HEK293 (cell line): ENCODE data around the gene ZNF273.
"Not testable (repeated sequence)": the region's sequence is repeated elsewhere in the genome, so short reads cannot be mapped to it uniquely, and the experiment has no call there.

Experiments used
- CTCF ChIA-PET: fragments of 350-600 bp; formaldehyde crosslinking; extraction: SDS; loops from one replicate; lab custom pipeline; 2021; ENCODE audit warnings: antibody characterized with exemption; lab: Yijun Ruan, JAX
- POLR2A ChIA-PET: fragments of 300-600 bp; formaldehyde crosslinking; extraction: SDS; loops from one replicate; lab custom pipeline; 2020; ENCODE audit warnings: antibody characterized with exemption, inconsistent platforms; lab: Yijun Ruan, JAX
- H3K27ac ChIP-seq: fragments of 200-500 bp; sonication (Bioruptor generic); 2 replicates; pipeline ENCODE4 v1.5.1; 2014; ENCODE audit warnings: low read depth, low read length, control low read depth, inconsistent platforms; ENCODE audit errors: extremely low read depth
- H3K36me3 ChIP-seq, 2 experiments: fragments of 200-500 bp in 1 of 2; sonication (Bioruptor generic) in 1 of 2; 1 replicate in 1 of 2; 2 replicates in 1 of 2; pipeline ENCODE4 v1.5.1; 2014 to 2017; ENCODE audit warnings: inconsistent platforms in 2 of 2, low read length in 2 of 2; ENCODE audit not compliant: control insufficient read depth in 2 of 2, insufficient read depth in 1 of 2
- H3K4me1 ChIP-seq: fragments of 200-500 bp; sonication (Bioruptor generic); 2 replicates; pipeline ENCODE4 v1.5.1; 2014; ENCODE audit warnings: mild to moderate bottlenecking, low read length, inconsistent platforms; ENCODE audit not compliant: control insufficient read depth, insufficient read depth
- H3K4me3 ChIP-seq: 2 replicates; pipeline ENCODE4 v1.5.1; 2011; ENCODE audit warnings: low read depth, mild to moderate bottlenecking, control low read depth, low read length, moderate library complexity
- H3K9me3 ChIP-seq: fragments of 200-500 bp; sonication (Bioruptor generic); 2 replicates; pipeline ENCODE4 v1.5.1; 2014; ENCODE audit warnings: low read depth, low read length, inconsistent platforms; ENCODE audit not compliant: control insufficient read depth, insufficient read depth
- ELK4 ChIP-seq: IDR thresholded peaks from 2 replicates; pipeline ENCODE4 v1.6.1; 2011; ENCODE audit warnings: mild to moderate bottlenecking, low read depth, low read length, borderline replicate concordance
- FEZF1 ChIP-seq: fragments of 450-650 bp; formaldehyde crosslinking; IDR thresholded peaks from 2 replicates; pipeline ENCODE4 v1.5.1; 2016; ENCODE audit warnings: missing biosample characterization, missing genetic modification characterization
- GLI2 ChIP-seq: fragments of 450-650 bp; formaldehyde crosslinking; IDR thresholded peaks from 2 replicates; pipeline ENCODE4; 2017; ENCODE audit warnings: missing biosample characterization, missing genetic modification characterization, low read depth, borderline replicate concordance
- GLIS2 ChIP-seq: fragments of 450-650 bp; formaldehyde crosslinking; IDR thresholded peaks from 2 replicates; pipeline ENCODE4 v1.5.1; 2016; ENCODE audit warnings: missing biosample characterization, missing genetic modification characterization
- KLF17 ChIP-seq: fragments of 450-650 bp; formaldehyde crosslinking; IDR thresholded peaks from 2 replicates; pipeline ENCODE4 v1.5.1; 2016; ENCODE audit warnings: missing biosample characterization, missing genetic modification characterization
- KLF7 ChIP-seq: fragments of 450-650 bp; formaldehyde crosslinking; IDR thresholded peaks from 2 replicates; pipeline ENCODE4 v1.5.1; 2016; ENCODE audit warnings: missing biosample characterization, missing genetic modification characterization, borderline replicate concordance
- PBX3 ChIP-seq: sonication (generic); formaldehyde crosslinking; IDR thresholded peaks from 2 replicates; pipeline ENCODE4 v1.8.1; 2022; ENCODE audit warnings: mild to moderate bottlenecking, moderate library complexity, missing genetic modification reagents
- PRDM6 ChIP-seq: fragments of 450-650 bp; formaldehyde crosslinking; IDR thresholded peaks from 2 replicates; pipeline ENCODE4 v1.5.1; 2017; ENCODE audit warnings: missing biosample characterization, missing genetic modification characterization
- ZNF114 ChIP-seq: fragments of 450-650 bp; formaldehyde crosslinking; IDR thresholded peaks from 2 replicates; pipeline ENCODE4 v1.5.0; 2017; ENCODE audit warnings: missing biosample characterization, missing genetic modification characterization
- ZNF146 ChIP-seq: fragments of 450-650 bp; formaldehyde crosslinking; IDR thresholded peaks from 2 replicates; pipeline ENCODE4 v1.5.1; 2016; ENCODE audit warnings: missing biosample characterization, missing genetic modification characterization
- ZNF223 ChIP-seq: fragments of 450-650 bp; formaldehyde crosslinking; IDR thresholded peaks from 2 replicates; pipeline ENCODE4 v1.5.1; 2016; ENCODE audit warnings: missing biosample characterization, missing genetic modification characterization
- ZNF24 ChIP-seq: fragments of 450-650 bp; formaldehyde crosslinking; IDR thresholded peaks from 2 replicates; pipeline ENCODE4 v1.5.1; 2016; ENCODE audit warnings: missing biosample characterization, missing genetic modification characterization
- ZNF280D ChIP-seq: fragments of 450-650 bp; formaldehyde crosslinking; IDR thresholded peaks from 2 replicates; pipeline ENCODE4 v1.5.1; 2016; ENCODE audit warnings: missing biosample characterization, missing genetic modification characterization
- ZNF311 ChIP-seq: fragments of 450-650 bp; formaldehyde crosslinking; IDR thresholded peaks from 2 replicates; pipeline ENCODE4 v1.5.1; 2017; ENCODE audit warnings: missing biosample characterization, missing genetic modification characterization, borderline replicate concordance
- ZNF488 ChIP-seq: fragments of 450-650 bp; formaldehyde crosslinking; IDR thresholded peaks from 2 replicates; pipeline ENCODE4 v1.5.1; 2016; ENCODE audit warnings: missing biosample characterization, missing genetic modification characterization
- ZNF521 ChIP-seq: fragments of 450-650 bp; formaldehyde crosslinking; IDR thresholded peaks from 2 replicates; pipeline ENCODE4 v1.5.1; 2017; ENCODE audit warnings: missing biosample characterization, mild to moderate bottlenecking, missing genetic modification characterization
- ZNF529 ChIP-seq: fragments of 450-650 bp; formaldehyde crosslinking; IDR thresholded peaks from 2 replicates; pipeline ENCODE4 v1.5.1; 2017; ENCODE audit warnings: missing genetic modification characterization, missing biosample characterization; ENCODE audit not compliant: insufficient replicate concordance
- ZNF561 ChIP-seq: fragments of 450-650 bp; IDR thresholded peaks from 2 replicates; pipeline ENCODE4 v1.5.1; 2018; ENCODE audit warnings: missing biosample characterization, missing genetic modification characterization, borderline replicate concordance
- ZNF585B ChIP-seq: fragments of 450-650 bp; formaldehyde crosslinking; IDR thresholded peaks from 2 replicates; pipeline ENCODE4 v1.5.1; 2016; ENCODE audit warnings: missing biosample characterization, missing genetic modification characterization
- ZNF785 ChIP-seq: fragments of 450-650 bp; formaldehyde crosslinking; IDR thresholded peaks from 2 replicates; pipeline ENCODE4 v1.5.1; 2016; ENCODE audit warnings: missing biosample characterization, missing genetic modification characterization
- ZSCAN18 ChIP-seq: fragments of 450-650 bp; formaldehyde crosslinking; IDR thresholded peaks from 2 replicates; pipeline ENCODE4 v1.5.1; 2016; ENCODE audit warnings: missing biosample characterization, missing genetic modification characterization
- ZXDB ChIP-seq: fragments of 450-650 bp; formaldehyde crosslinking; IDR thresholded peaks from 2 replicates; pipeline ENCODE4 v1.5.1; 2016; ENCODE audit warnings: missing biosample characterization, missing genetic modification characterization

Gene ZNF273

GRCh38 chr7:64934478-64934877 is 31.4 kb downstream of the ZNF273 start (continued):
- TF ChIP-seq ZNF280D (tag by site-specific recombination) = no peak
- no peak for TF ChIP-seq ZNF585B (tag by site-specific recombination)
- TF ChIP-seq ELK4 = no peak
- TF ChIP-seq ZNF529 = no peak
- no peak for TF ChIP-seq ZNF521 (tag by site-specific recombination)
- TF ChIP-seq ZNF785 = no peak
- no peak for TF ChIP-seq ZNF561 (tag by site-specific recombination)
- TF ChIP-seq GLIS2 (tag by site-specific recombination) = no peak
- TF ChIP-seq KLF17 = no peak
- no peak for TF ChIP-seq GLI2 (tag by site-specific recombination)

- CTCF ChIA-PET = interaction anchor here (0.6 to 0.7 kb wide), 2 partner anchors 23 to 324 kb away, joined by 3 to 4 read pairs; no protein-coding TSS in a partner anchor
- Histone ChIP-seq H3K36me3 (no peaks in the 10 kb centered on the region), H3K4me3 (no peak overlapping the region), H3K4me1 (no peaks in the 10 kb centered on the region), H3K9me3 (no peaks in the 10 kb centered on the region), H3K27ac (no peak overlapping the region)
- TF ChIP-seq ZXDB (tag by site-specific recombination) (no peak), ZNF311 (tag by site-specific recombination) (no peak), PRDM6 (tag by site-specific recombination) (no peak), KLF7 (tag by site-specific recombination) (no peak), ZSCAN18 (tag by site-specific recombination) (no peak), ZNF114 (no peak), PBX3 (CRISPR knock-in tag) (no peak), FEZF1 (tag by site-specific recombination) (no peak), ZNF146 (tag by site-specific recombination) (no peak), ZNF488 (tag by site-specific recombination) (no peak), ZNF223 (tag by site-specific recombination) (no peak), ZNF24 (tag by site-specific recombination) (no peak)
- TF ChIP-seq, all 188 proteins: peak for 0
- POLR2A ChIA-PET = no interaction called here
Measured at GRCh38 chr7:64938540-64938939, 35.5 kb downstream of the ZNF273 start.

GRCh38 chr7:64940021-64940420 is 36.9 kb downstream of the ZNF273 start:
- CTCF ChIA-PET, H3K4me1 ChIP-seq, H3K4me3 ChIP-seq, H3K9me3 ChIP-seq, POLR2A ChIA-PET, H3K27ac ChIP-seq, H3K36me3 ChIP-seq: not testable (repeated sequence)
